ENCODE results near the gene NT5DC1. TPM values are rescaled to one million over a fixed set of nuclear protein-coding genes. Genes with fewer than 3 reads are reported as not detected.

NT5DC1 gene
- total and polyA plus RNA-seq, 10 of the 15 experiments (the other 5 are each of a cell fraction or from before 2014, with no cell fraction given): 40.8 to 140 (median 66.8) TPM

GRCh38 chr6:116286773-116287358 is 186.2 kb downstream of the NT5DC1 start (continued):
- TF ChIP-seq TCF3 (IDR thresholded peaks at IDR 0.05; ENCODE audit: borderline replicate concordance, insufficient read depth, low read depth, low read length) (no peak), EP300 (IDR thresholded peaks at IDR 0.05; ENCODE audit: borderline replicate concordance in 1 of 2, control insufficient read depth in 1 of 2, low read depth in 2 of 2, low read length in 2 of 2) (no peak)

GRCh38 chr6:116287689-116288282 is 187.1 kb downstream of the NT5DC1 start:
- intact Hi-C loops (cut with micrococcal nuclease; ENCODE audit: unreplicated experiment) (loop anchor here (1.0 to 5.0 kb wide), 5 partner anchors 85 to 273 kb away; partner anchors contain the start of gene DSE), in situ Hi-C loops (cut with MboI) (no loop called here)
- POLR2A ChIA-PET: no interaction called here
- no peak overlapping the region for H3K4me2 ChIP-seq (ENCODE audit: control insufficient read depth, insufficient read depth)
- H3K79me2 ChIP-seq (ENCODE audit: control insufficient read depth, insufficient read depth, low read length): no peaks in the 10 kb centered on the region
- DNase-seq (ENCODE audit: low read depth, low spot score): no peak
- no TSS peak for BruUV-seq (replicated peaks)
- no peak for FAIRE-seq
- peaks cover 3% of the 10 kb centered on the region; the same call in 1 of the 2 replicates for H3K4me1 ChIP-seq (ENCODE audit: control insufficient read depth, insufficient read depth, low read length)
- H2AFZ ChIP-seq (ENCODE audit: control insufficient read depth, low read depth, low read length): no peak overlapping the region
- H3K36me3 ChIP-seq (ENCODE audit: control insufficient read depth in 2 of 2, insufficient read depth in 2 of 2, low read length in 1 of 2): no peaks in the 10 kb centered on the region
- no peak overlapping the region for H3K4me3 ChIP-seq
- no peak overlapping the region for H3K27ac ChIP-seq (ENCODE audit: control insufficient read depth, insufficient read depth)
- no peaks in the 10 kb centered on the region; the same call in 2 of the 3 replicates for H3K9me3 ChIP-seq (replicated peaks; ENCODE audit: control insufficient read depth, insufficient read depth, low read length)
- H3K9ac ChIP-seq (ENCODE audit: control insufficient read depth, insufficient read depth, low read length): no peak overlapping the region
- RAD21 ChIA-PET (ENCODE audit: unreplicated experiment): interaction anchor here (0.5 to 4.4 kb wide), 34 partner anchors 8 to 378 kb away, joined by 3 to 54 read pairs (median 5); partner anchors contain the start of genes CALHM5, DSE and RWDD1
- SMC1A ChIA-PET (ENCODE audit: uncharacterized antibody, unreplicated experiment): interaction anchor here (0.6 to 7.4 kb wide), 58 partner anchors 8 to 357 kb away, joined by 3 to 42 read pairs (median 4); partner anchors contain the start of genes CALHM5 and TSPYL1
- WGBS (ENCODE audit: insufficient coverage, insufficient replicate concordance, low lambda C conversion rate, missing lambda C conversion rate): 100% methylated on average over 2 of the region's 2 CpGs
- TF ChIP-seq CTCF (IDR thresholded peaks at IDR 0.05 in 2 of 3, conservative IDR thresholded peaks at IDR 0.05 in 1 of 3; ENCODE audit: control insufficient read depth in 2 of 3, extremely low read depth in 1 of 3, insufficient read depth in 1 of 3, low read depth in 3 of 3, low read length in 3 of 3) (peak; percentile 80 to 85 (median 81); a peak in 5 of 6 replicates), RAD21 (IDR thresholded peaks at IDR 0.05; ENCODE audit: insufficient read depth, low read depth, low read length) (peak; percentile 96), EZH2 (IDR thresholded peaks at IDR 0.05; ENCODE audit: borderline replicate concordance, control insufficient read depth, low read depth, low read length) (no peak), SMC3 (IDR thresholded peaks at IDR 0.05; ENCODE audit: borderline replicate concordance, low read length) (peak; percentile 87)
- no peaks in the 10 kb centered on the region for H3K27me3 ChIP-seq (replicated peaks in 1 of 2; ENCODE audit: control insufficient read depth in 2 of 2, insufficient read depth in 2 of 2, low read length in 1 of 2)
- CTCF ChIA-PET: interaction anchor here (0.6 to 4.1 kb wide), 80 partner anchors 8 to 1181 kb away, joined by 3 to 96 read pairs (median 5); partner anchors contain the start of genes RWDD1, TSPYL1 and TSPYL4
- ATAC-seq: peak; percentile 84
- no peaks in the 10 kb centered on the region for H4K20me1 ChIP-seq (ENCODE audit: control insufficient read depth, insufficient read depth)

All from GM12878 (cell line).